HG02763 (cell line): ENCODE results near the gene VCL.
"Not testable (repeated sequence)": the region's sequence is repeated elsewhere in the genome, so short reads cannot be mapped to it uniquely, and the experiment has no call there.

ENCODE experiments used
- ATAC-seq: cut with Tn5 transposase; IDR thresholded peaks from one replicate; pipeline ENCODE4 v1.9.1; 2021; ENCODE audit warnings: mild to moderate bottlenecking, moderate library complexity; ENCODE audit not compliant: unreplicated experiment

VCL gene

GRCh38 chr10:73971636-73972354 lies 26.1 kb upstream of the VCL start:
- ATAC-seq: no peak

GRCh38 chr10:73973427-73973826 lies 24.5 kb upstream of the VCL start:
- ATAC-seq: no peak

DNA sequence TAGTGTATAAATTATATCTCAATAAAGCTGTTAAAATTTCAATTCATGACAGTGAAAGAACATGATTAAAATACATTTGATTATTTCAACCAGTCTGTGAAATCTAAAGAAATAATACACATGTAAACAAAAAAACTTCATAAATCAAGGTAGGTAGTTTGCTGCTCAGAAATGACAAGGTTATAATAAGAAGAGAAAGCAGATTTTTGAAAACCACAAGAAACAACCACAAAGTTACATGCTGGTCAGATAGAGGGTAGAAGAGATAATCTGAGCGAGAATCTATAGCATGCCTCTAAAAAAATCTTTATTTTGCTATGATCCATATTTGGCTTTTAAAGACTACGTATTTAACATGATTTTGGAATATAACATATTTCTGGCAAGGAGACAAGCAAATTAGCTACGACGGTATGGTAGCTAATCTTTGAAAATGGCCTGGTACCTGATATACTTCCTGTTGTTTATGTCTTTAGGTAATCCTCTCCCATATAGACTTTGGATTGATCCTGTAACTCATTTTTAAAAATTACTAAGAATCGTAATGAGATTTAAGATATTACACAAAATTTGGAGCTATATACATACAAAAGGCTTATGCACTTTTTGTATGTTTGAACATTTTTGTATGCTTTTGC lies 23.5 kb upstream of the VCL start:
- no peak for ATAC-seq

- no peak for ATAC-seq
These were observed 22.5 kb upstream of the VCL start for GRCh38 chr10:73975388-73975787.

DNA sequence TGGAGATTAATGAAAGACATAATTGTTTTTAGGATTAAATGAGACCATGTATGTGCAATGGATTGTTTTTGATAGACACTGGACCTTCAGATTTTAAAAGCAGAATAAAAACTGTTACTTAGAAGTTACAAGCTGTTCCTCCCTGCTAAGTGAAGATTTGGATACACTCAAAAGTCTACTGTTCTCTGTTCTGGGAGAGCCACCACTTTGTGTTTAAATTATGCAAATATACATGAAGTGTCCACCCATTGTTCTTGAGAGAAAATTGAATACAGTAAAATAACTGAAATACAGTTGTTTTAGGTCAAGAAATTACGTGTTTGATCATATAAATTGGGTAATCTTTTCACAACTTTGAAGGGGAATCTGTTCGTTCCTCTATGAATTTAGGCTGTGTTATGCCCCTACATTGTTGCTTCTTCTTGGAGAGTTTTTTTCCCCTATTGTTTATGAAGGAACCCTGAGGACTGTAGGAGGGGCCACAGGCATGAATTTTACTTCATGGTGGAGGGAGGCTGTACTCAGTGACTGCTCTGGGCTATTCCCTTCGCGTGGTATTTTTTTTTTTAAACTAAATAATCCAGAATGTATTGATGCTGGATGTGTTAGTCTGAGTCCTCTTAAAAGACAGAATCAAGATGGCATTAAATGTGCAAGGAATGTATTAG lies 18.6 kb upstream of the VCL start:
- ATAC-seq: no peak

DNA sequence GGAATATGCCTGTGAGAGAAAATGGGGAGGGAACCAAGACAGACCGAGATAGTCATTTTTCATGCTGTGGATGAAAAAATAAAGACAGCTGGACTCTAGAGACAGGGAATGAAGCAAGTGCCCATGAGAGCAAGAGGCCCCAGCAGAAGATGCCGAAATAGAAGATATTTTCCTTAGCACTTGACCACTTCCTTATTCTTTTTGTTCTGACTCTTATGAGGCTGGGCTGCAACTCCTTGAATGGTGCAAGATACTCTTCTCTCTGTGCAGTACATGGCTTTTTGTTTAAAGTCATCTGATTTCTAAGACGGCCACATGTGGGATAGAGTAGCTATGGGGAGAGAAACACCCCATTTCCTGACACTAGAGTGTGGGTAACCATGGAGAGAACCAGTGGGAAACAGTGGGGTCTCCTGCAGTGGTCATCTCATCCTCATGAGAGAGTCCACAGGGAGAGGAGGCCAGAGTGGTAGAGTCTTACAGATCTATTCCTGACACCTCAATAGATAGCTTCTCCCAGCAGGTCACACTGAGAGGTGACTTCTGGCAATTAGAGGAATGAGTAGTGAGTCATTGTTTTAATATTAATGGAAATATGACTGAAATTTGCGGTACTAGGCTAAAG lies 18.0 kb upstream of the VCL start:
- no peak for ATAC-seq

GRCh38 chr10:73981812-73982211 lies 16.1 kb upstream of the VCL start:
- no peak for ATAC-seq

GRCh38 chr10:73983096-73984047 lies 14.5 kb upstream of the VCL start:
- no peak for ATAC-seq

GRCh38 chr10:73989594-73990150 lies 8.2 kb upstream of the VCL start:
- no peak for ATAC-seq

GRCh38 chr10:73991203-73991883 lies 6.6 kb upstream of the VCL start:
- ATAC-seq: no peak

GRCh38 chr10:73991884-73992245 lies 6.1 kb upstream of the VCL start:
- ATAC-seq: no peak

DNA sequence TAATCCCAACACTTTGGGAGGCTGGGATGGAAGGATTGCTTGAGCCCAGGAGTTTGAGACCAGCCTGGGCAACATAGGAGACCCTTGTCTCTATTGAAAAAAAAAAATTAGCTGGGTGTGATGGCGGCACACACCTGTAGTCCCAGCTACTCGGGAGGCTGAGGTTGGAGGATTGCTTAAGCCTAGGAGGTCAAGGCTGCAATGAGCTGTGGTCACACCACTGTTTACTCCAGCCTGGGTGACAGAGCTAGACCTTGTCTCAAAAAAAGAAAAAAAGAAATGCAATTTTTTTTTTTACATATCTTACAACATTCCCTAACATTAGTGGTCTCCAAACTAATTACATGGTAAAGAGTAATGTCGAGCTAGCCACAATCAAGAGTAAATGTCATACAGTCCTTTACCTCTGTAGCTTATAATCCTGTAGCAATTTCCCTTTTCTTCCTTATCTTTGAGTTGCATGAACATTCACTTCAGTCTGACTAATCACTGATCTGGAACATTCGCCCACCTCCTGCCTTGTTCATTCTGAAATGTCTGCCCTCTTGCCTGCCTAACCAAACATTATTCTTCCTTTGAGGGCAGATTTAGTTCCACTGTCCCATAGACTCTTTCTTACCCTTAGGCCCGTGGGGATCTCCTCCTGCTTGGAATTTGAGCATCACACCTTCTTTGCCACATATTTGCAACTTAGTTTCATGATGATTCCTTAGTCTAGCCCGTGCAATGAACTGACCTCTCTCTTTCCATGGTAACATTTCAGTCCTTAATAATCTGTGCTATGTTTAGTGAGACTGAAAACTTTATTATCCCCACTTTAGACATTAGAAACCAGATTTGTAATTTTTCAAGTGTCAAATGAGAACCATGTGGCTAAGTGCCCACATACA lies 4.8 kb upstream of the VCL start:
- ATAC-seq: no peak

- no peak for ATAC-seq
These were observed 2.9 kb upstream of the VCL start for GRCh38 chr10:73995035-73995358.

DNA sequence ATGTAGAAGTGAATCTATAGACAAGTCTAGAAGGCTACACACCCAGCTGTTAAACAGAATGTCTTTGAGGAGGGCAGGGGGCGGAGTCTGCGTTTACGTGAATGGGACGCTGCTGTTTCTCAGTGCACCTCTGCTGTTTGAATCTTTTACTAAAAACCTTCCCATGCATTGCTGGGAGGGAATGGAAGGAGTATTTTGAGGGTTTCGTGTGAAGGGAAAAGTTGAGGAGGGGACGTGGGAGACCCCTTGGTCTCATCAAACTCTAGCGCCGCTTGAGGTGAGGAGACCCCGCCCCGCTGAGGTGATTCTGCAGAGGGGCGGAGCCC lies 492 bp upstream of the VCL start:
- ATAC-seq: peak; percentile 66

GRCh38 chr10:73998623-73998928 lies 660 bp downstream of the VCL start:
- ATAC-seq: no peak

DNA sequence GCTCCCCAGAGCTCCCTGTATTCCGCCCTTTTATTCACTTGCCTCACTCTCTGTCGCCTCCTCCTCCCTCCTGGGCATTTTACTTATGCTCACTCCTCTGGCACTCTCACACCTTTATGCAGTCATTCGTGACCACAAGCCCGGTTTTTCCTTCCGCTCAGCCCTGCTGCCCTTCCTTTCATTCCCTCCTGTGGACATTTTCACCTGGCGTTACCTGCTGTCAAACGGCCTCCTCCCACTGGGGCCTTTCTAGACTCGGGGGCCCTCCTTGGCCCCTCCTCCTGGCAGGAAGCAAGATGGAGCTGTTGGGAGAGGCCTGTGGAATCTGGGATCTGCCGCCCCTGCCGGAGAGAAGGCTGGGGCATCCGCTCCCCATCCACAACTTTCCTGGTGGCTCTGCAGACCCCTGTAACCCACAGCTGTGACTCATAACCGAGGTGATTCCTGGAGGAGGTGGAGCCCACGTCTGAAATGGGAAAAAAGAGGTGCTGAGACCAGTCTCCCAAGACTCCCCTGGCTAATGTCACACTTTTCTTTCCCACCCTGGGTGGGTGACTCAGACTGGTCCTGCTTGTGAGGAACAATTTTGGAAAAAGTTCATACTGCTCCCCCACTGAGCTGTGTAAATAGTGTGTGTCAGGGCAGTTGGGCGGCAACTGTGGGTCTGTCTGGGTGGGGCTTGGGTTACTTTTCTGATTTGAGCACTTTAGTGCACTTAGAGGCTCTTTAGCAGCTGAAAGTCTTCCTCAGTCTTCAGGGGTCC lies 1.2 kb downstream of the VCL start:
- ATAC-seq: no peak

- ATAC-seq: no peak
These were observed 1.8 kb downstream of the VCL start for GRCh38 chr10:73999703-74000102.

- ATAC-seq: not testable (repeated sequence)
These were observed 2.3 kb downstream of the VCL start for GRCh38 chr10:74000244-74000643.
